H1 (cell line): Measurements from ENCODE around the gene PTPN9. TPM values are rescaled to one million over a fixed set of nuclear protein-coding genes. Genes with fewer than 3 reads are reported as not detected.

Source experiments
- BACH1 ChIP-seq: IDR thresholded peaks from 2 replicates; pipeline ENCODE4 v1.6.1; 2012; ENCODE audit warnings: low read length, improper control_type of control experiment
- BRCA1 ChIP-seq: IDR thresholded peaks from 2 replicates; pipeline ENCODE4 v1.6.1; 2012; ENCODE audit warnings: low read depth, low read length, improper control_type of control experiment
- CBX8 ChIP-seq: fragments of 300-800, 300-1000 bp; sonication (generic); IDR thresholded peaks from 2 replicates; pipeline ENCODE4 v1.7.1; 2016; ENCODE audit warnings: low read depth, low read length, borderline replicate concordance
- EGR1 ChIP-seq: IDR thresholded peaks from 2 replicates; pipeline ENCODE4 v1.6.1; 2011; ENCODE audit warnings: low read depth, low read length, borderline replicate concordance
- GABPA ChIP-seq: IDR thresholded peaks from 2 replicates; pipeline ENCODE4 v1.6.1; 2011; ENCODE audit warnings: mild to moderate bottlenecking, low read length, moderate library complexity, borderline replicate concordance; ENCODE audit not compliant: insufficient read depth
- GTF2F1 ChIP-seq: IDR thresholded peaks from 2 replicates; pipeline ENCODE4 v1.6.1; 2012; ENCODE audit warnings: low read depth, low read length, improper control_type of control experiment, borderline replicate concordance
- HDAC2 ChIP-seq, 2 experiments: fragments of 300-600 bp in 1 of 2; sonication (generic) in 1 of 2; IDR thresholded peaks; 2 replicates each; pipeline ENCODE4 v1.6.1; 2011 to 2012; ENCODE audit warnings: low read depth in 2 of 2, low read length in 2 of 2, mild to moderate bottlenecking in 2 of 2, moderate library complexity in 2 of 2, borderline replicate concordance in 1 of 2, inconsistent platforms in 1 of 2
- KDM1A ChIP-seq: fragments of 200-600, 300-600 bp; sonication (generic); IDR thresholded peaks from 2 replicates; pipeline ENCODE4 v1.7.1; 2016; ENCODE audit warnings: mild to moderate bottlenecking, low read length, borderline replicate concordance
- POLR2AphosphoS5 ChIP-seq: IDR thresholded peaks from 2 replicates; pipeline ENCODE4 v1.6.1; 2011; ENCODE audit warnings: low read depth, low read length
- RAD21 ChIP-seq, 2 experiments: IDR thresholded peaks in 1 of 2; conservative IDR thresholded peaks in 1 of 2; 2 replicates each; pipeline ENCODE4 v1.6.1; 2011; ENCODE audit warnings: low read depth in 2 of 2, low read length in 2 of 2, improper control_type of control experiment in 1 of 2, inconsistent platforms in 1 of 2, mild to moderate bottlenecking in 1 of 2, moderate library complexity in 1 of 2
- RBBP5 ChIP-seq: IDR thresholded peaks from 2 replicates; pipeline ENCODE4 v1.7.1; 2012; ENCODE audit warnings: low read depth, mild to moderate bottlenecking, inconsistent platforms, low read length, moderate library complexity, borderline replicate concordance
- RFX5 ChIP-seq: IDR thresholded peaks from 2 replicates; pipeline ENCODE4 v1.6.1; 2011; ENCODE audit warnings: low read depth, low read length, improper control_type of control experiment, borderline replicate concordance
- RXRA ChIP-seq: IDR thresholded peaks from 2 replicates; pipeline ENCODE4 v1.6.1; 2011; ENCODE audit warnings: low read depth, mild to moderate bottlenecking, low read length, moderate library complexity; ENCODE audit not compliant: insufficient read depth
- SIN3A ChIP-seq, 2 experiments: IDR thresholded peaks in 1 of 2; conservative IDR thresholded peaks in 1 of 2; 2 replicates each; pipeline ENCODE4 v1.6.1; 2011 to 2012; ENCODE audit warnings: low read length in 2 of 2, improper control_type of control experiment in 1 of 2, low read depth in 1 of 2, mild to moderate bottlenecking in 1 of 2
- SIRT6 ChIP-seq: IDR thresholded peaks from one replicate; pipeline ENCODE4 v1.7.1; 2012; ENCODE audit warnings: low read length, inconsistent platforms
- SP1 ChIP-seq: IDR thresholded peaks from 2 replicates; pipeline ENCODE4 v1.6.1; 2011; ENCODE audit warnings: low read depth, low read length
- SP2 ChIP-seq: IDR thresholded peaks from 2 replicates; pipeline ENCODE4 v1.6.1; 2012; ENCODE audit warnings: mild to moderate bottlenecking, low read length, inconsistent platforms
- SRF ChIP-seq: IDR thresholded peaks from 2 replicates; pipeline ENCODE4 v1.6.1; 2011; ENCODE audit warnings: mild to moderate bottlenecking, low read depth, low read length, moderate library complexity
- TBP ChIP-seq: IDR thresholded peaks from 2 replicates; pipeline ENCODE4 v1.6.1; 2011; ENCODE audit warnings: low read depth, low read length, improper control_type of control experiment
- polyA plus RNA-seq, 7 experiments: library from polyadenylated mRNA; depleted of rRNA in 3 of 7; stranded (reverse) in 5 of 7; unstranded in 2 of 7; fragments of >200 nt in 5 of 7; fragments of 200-250 nt in 2 of 7; gene quantifications; 1 replicate in 5 of 7; 2 replicates in 1 of 7; 4 replicates in 1 of 7; pipeline versions ENCODE4 v1.2.1 to v1.2.3, GENCODE V29; 2011 to 2013; ENCODE audit warnings: missing spikeins in 2 of 7, mixed read lengths in 2 of 7
- total RNA-seq: library from RNA; stranded (reverse); fragmentation: NEBNext Ultra II Directional; extraction: Animal tissue kit (Norgen Biotek cat#: 25700); gene quantifications from 2 replicates; pipeline ENCODE4 v1.2.1, GENCODE V29; 2021
- TF ChIP-seq, protein P1 (sequence below): IDR thresholded peaks from 2 replicates; pipeline ENCODE4 v1.6.1; 2011; ENCODE audit warnings: low read length, improper control_type of control experiment
- TF ChIP-seq, protein P2 (sequence below): IDR thresholded peaks from 2 replicates; pipeline ENCODE4 v1.6.1; 2012; ENCODE audit warnings: inconsistent platforms
- TF ChIP-seq, protein P3 (sequence below): IDR thresholded peaks from 2 replicates; pipeline ENCODE4 v1.6.1; 2011; ENCODE audit warnings: low read depth, mild to moderate bottlenecking, low read length; ENCODE audit not compliant: insufficient read depth

The PTPN9 gene
- total and polyA plus RNA-seq, 2 of the 8 experiments (the other 6 are each of a cell fraction or from before 2014, with no cell fraction given), result 46.6 to 57.4 TPM

DNA sequence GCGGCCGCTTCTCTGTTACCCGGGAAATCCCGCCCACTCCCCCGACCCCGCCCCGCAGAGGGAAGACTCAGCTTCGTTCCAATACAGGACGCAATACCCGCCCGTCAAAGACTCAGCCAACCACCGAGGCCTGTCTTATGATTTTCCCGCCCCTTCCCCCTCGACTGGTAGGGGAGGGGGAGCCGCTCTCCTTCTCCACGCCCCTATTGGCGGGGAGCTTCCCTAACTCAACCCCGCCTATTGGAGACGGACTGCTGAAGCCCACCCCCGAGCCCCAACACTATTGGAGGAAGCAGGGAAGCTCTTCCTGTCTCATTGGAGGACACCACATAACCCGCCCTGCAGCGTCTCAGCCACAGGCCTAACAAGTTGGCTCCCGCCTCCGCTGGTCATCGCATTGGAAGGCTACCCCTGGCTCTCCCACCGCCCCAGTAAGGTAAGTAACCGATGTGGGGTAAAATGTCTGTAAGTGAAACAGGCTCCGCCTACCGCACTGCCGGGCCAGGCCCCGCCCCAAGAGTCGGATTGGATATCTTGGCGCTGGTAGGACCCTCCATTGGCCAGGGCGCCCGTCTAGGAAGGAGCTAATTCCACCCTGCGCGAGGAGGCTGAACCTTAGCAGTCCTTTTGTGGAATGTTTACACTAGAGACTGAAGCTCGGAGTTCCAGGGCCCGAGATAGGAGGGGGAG lies 127.3 kb downstream of the PTPN9 start, which contains the start of gene SIN3A (continued):
- TF ChIP-seq RAD21 (IDR thresholded peaks at IDR 0.05 in 1 of 2, conservative IDR thresholded peaks at IDR 0.05 in 1 of 2; ENCODE audit: low read depth in 2 of 2, low read length in 2 of 2) (no peak), TBP (peak; percentile 75), SIN3A (conservative IDR thresholded peaks at IDR 0.05 in 1 of 2, IDR thresholded peaks at IDR 0.05 in 1 of 2; ENCODE audit: low read depth in 1 of 2, low read length in 2 of 2) (no peak), SP1 (peak; percentile 96), BRCA1 (no peak), KDM1A (no peak), POLR2AphosphoS5 (peak; percentile 56; the same call in 1 of the 2 replicates), SRF (no peak), SIRT6 (no peak), RXRA (no peak), RBBP5 (no peak), SP2 (peak; percentile 85), HDAC2 (IDR thresholded peaks at IDR 0.05; ENCODE audit: borderline replicate concordance in 1 of 2, low read depth in 2 of 2, low read length in 2 of 2) (no peak; a peak in 1 of 4 replicates), GTF2F1 (no peak), CBX8 (no peak), RFX5 (no peak), EGR1 (0 out of 2 replicates have a peak, but pooled peaks have one; percentile 29), GABPA (no peak), BACH1 (no peak)
- TF ChIP-seq, protein P1, sequence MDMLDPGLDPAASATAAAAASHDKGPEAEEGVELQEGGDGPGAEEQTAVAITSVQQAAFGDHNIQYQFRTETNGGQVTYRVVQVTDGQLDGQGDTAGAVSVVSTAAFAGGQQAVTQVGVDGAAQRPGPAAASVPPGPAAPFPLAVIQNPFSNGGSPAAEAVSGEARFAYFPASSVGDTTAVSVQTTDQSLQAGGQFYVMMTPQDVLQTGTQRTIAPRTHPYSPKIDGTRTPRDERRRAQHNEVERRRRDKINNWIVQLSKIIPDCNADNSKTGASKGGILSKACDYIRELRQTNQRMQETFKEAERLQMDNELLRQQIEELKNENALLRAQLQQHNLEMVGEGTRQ, result no peak
- TF ChIP-seq, protein P2, sequence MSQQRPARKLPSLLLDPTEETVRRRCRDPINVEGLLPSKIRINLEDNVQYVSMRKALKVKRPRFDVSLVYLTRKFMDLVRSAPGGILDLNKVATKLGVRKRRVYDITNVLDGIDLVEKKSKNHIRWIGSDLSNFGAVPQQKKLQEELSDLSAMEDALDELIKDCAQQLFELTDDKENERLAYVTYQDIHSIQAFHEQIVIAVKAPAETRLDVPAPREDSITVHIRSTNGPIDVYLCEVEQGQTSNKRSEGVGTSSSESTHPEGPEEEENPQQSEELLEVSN, result peak; percentile 57; the same call in 1 of the 2 replicates
- TF ChIP-seq, protein P3, sequence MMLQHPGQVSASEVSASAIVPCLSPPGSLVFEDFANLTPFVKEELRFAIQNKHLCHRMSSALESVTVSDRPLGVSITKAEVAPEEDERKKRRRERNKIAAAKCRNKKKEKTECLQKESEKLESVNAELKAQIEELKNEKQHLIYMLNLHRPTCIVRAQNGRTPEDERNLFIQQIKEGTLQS, result no peak
